ENCODE data around the gene PARD6A. TPM values are rescaled to one million over a fixed set of nuclear protein-coding genes. Genes with fewer than 3 reads are reported as not detected.
A peak's percentile ranks its signal among the peaks of the same experiment; 100 is the strongest.

Gene PARD6A
- total RNA-seq, 4 donors from 2014 or later, result 1.1 to 2.3 (median 2.1) TPM

DNA sequence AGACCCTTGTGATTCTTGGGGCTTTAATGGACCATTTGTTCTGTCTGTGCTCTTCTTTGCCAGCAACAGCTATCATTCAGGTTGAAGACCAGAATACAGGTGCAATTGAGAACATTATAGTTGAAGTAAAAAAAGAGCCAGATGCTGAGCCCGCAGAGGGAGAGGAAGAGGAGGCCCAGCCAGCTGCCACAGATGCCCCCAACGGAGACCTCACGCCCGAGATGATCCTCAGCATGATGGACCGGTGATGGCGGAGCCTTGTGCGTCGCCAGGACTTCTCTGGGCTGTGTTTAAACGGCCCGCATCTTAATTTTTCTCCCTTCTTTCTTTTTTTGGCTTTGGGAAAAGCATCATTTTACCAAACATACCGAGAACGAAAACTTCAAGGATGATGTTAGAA, 23.1 kb upstream of the PARD6A start:
- WGBS, 2 donors, result 83 to 89% methylated on average over 12 of the region's 12 CpGs
- no peaks in the 10 kb centered on the region for H3K9me3 ChIP-seq
- H3K36me3 ChIP-seq, result peaks cover 6 to 75% (median 42%) of the 10 kb centered on the region in 3 donors
- H3K27me3 ChIP-seq, result no peaks in the 10 kb centered on the region
- H3K27ac ChIP-seq, result no peak overlapping the region
- DNase-seq, result no peak
- TF ChIP-seq, protein P1, sequence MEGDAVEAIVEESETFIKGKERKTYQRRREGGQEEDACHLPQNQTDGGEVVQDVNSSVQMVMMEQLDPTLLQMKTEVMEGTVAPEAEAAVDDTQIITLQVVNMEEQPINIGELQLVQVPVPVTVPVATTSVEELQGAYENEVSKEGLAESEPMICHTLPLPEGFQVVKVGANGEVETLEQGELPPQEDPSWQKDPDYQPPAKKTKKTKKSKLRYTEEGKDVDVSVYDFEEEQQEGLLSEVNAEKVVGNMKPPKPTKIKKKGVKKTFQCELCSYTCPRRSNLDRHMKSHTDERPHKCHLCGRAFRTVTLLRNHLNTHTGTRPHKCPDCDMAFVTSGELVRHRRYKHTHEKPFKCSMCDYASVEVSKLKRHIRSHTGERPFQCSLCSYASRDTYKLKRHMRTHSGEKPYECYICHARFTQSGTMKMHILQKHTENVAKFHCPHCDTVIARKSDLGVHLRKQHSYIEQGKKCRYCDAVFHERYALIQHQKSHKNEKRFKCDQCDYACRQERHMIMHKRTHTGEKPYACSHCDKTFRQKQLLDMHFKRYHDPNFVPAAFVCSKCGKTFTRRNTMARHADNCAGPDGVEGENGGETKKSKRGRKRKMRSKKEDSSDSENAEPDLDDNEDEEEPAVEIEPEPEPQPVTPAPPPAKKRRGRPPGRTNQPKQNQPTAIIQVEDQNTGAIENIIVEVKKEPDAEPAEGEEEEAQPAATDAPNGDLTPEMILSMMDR (IDR thresholded peaks at IDR 0.05), result no peak
- no peak for TF ChIP-seq POLR2A (IDR thresholded peaks at IDR 0.05)
- intact Hi-C loops (cut with DNase I), result no loop called here
- no peak overlapping the region for H3K4me3 ChIP-seq
- H3K4me1 ChIP-seq, result peaks cover 0 to 20% (median 9%) of the 10 kb centered on the region in 3 donors

DNA sequence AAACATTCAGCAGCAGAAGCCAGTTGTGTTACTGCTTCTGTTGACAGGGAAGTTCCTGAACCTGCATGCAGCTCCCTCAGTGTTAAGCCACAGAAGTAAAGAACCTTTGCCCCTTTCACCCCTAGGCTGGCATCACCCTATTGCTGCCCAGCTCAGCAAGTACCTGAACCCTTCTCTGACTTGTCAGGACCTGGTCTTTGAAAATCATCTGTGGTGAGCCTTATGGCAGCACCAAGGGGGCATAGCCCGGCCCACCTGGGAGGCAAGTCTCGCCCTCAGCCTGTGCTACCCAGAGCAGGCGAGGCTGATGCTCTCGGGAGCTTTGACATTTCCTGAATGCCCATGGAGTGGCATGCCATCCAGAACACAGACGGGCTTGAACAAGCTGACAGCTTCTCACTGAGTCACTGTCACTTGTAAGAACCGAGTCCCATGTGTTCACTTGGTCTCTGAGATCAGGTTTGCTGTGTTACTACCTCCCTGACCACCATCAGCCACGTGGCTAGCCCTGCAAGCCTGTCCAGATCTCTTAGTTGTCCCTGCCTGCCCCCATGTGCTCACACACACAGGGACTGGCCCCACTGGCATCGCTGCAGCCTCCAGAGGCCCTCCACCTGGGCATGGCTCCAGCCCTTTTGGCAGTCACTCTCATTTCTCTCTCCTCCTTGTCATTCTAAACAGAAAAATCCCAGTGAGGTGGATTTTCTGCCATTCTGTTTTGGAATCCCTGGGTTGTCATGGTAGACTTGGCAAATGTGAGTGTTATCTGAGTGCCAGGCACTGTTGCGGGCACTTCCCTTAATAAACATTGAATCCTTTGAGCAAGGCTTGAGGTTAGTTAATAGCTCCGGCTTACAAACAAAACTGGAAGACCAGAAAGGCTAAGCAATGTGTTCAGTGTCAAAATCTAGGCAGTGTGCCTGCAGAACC, 18.7 kb upstream of the PARD6A start:
- TF ChIP-seq, protein P1 (IDR thresholded peaks at IDR 0.05), result no peak
- no peak for TF ChIP-seq POLR2A (IDR thresholded peaks at IDR 0.05)
- Histone ChIP-seq H3K9me3 (no peaks in the 10 kb centered on the region), H3K27ac (peak overlapping the region in 3 of 4 donors; percentile 32 to 68 (median 34)), H3K4me1 (peaks cover 11 to 40% (median 14%) of the 10 kb centered on the region in 3 donors), H3K27me3 (peaks cover 0 to 29% (median 5%) of the 10 kb centered on the region in 4 donors), H3K4me3 (no peak overlapping the region), H3K36me3 (peaks cover 6 to 31% (median 22%) of the 10 kb centered on the region in 3 donors)
- WGBS, 2 donors, result 14 to 20% methylated on average over 4 to 10 of the region's 10 CpGs
- intact Hi-C loops (cut with DNase I), result no loop called here
- no peak for DNase-seq

DNA sequence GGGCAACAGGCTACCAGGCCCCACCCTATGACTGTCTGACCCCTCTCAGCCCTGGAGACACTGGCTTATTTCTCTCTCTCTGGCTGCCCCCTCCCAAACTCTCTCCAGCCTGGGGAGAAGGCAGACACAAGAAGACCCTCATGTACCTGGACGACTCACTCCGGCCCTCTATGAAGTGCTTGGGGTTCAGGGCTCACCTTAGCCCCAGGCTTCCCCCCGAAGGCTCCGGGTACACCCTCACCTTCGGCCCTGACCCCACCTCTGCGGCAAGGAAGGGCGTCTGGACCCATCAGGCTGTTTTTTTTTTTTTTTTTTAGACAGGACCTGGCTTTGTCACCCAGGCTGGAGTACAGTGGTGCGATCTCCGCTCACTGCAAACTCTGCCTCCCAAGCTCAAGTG, 16.7 kb upstream of the PARD6A start:
- Histone ChIP-seq H3K27ac (no peak overlapping the region), H3K9me3 (no peaks in the 10 kb centered on the region), H3K4me3 (no peak overlapping the region), H3K27me3 (peaks cover 11 to 49% (median 15%) of the 10 kb centered on the region in 4 donors), H3K4me1 (peaks cover 11 to 60% (median 14%) of the 10 kb centered on the region in 3 donors), H3K36me3 (peaks cover 2 to 11% (median 6%) of the 10 kb centered on the region in 3 donors)
- intact Hi-C loops (cut with DNase I), result no loop called here
- WGBS, 2 donors, result 84 to 85% methylated on average over 7 to 9 of the region's 9 CpGs
- TF ChIP-seq, protein P1 (IDR thresholded peaks at IDR 0.05), result no peak
- no peak for TF ChIP-seq POLR2A (IDR thresholded peaks at IDR 0.05)
- DNase-seq, result no peak

DNA sequence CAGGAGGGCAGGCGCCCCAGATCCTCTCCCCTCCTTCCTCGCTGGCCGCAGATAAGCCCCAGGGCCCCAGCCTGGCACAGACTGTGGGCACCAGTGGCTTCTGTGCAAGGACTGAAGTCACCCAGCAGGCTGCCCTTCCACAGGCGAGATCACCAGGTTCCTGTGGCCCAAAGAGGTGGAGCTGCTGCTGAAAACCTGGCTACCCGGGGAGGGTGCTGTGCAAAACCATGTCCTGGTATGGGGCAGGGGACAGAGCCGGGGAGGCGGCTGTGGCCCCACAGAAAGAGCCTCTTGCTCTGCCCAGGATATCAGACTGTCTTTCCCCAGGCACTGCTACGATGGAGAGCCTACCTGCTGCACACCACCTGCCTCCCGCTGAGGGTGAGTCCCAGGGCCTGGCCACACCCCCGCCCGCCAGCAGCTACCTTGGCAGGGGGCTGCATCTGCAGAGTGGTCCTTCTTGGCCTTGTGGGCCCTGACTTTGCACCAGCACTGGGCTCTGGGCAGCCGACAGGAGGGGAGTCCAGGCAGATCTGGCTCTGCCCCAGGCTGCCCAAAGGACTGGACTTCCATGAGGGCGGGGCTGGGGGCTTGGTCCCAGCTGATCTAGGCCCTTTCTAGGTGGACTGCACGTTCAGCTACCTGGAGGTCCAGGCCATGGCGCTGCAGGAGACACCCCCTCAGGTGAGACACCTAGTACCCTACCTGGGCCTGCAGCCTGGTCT, 15.2 kb upstream of the PARD6A start:
- Histone ChIP-seq H3K36me3 (no peaks in the 10 kb centered on the region), H3K4me3 (peak overlapping the region; percentile 7 to 65 (median 28)), H3K27ac (peak overlapping the region in 2 of 4 donors; percentile 25 to 63), H3K27me3 (peaks cover 14 to 64% (median 20%) of the 10 kb centered on the region in 4 donors), H3K4me1 (peaks cover 11 to 70% (median 14%) of the 10 kb centered on the region in 3 donors), H3K9me3 (no peaks in the 10 kb centered on the region)
- DNase-seq, result no peak
- TF ChIP-seq POLR2A (IDR thresholded peaks at IDR 0.05), result no peak
- intact Hi-C loops (cut with DNase I), result no loop called here
- 86 to 100% methylated on average over 3 of the region's 15 CpGs for WGBS, 2 donors

DNA sequence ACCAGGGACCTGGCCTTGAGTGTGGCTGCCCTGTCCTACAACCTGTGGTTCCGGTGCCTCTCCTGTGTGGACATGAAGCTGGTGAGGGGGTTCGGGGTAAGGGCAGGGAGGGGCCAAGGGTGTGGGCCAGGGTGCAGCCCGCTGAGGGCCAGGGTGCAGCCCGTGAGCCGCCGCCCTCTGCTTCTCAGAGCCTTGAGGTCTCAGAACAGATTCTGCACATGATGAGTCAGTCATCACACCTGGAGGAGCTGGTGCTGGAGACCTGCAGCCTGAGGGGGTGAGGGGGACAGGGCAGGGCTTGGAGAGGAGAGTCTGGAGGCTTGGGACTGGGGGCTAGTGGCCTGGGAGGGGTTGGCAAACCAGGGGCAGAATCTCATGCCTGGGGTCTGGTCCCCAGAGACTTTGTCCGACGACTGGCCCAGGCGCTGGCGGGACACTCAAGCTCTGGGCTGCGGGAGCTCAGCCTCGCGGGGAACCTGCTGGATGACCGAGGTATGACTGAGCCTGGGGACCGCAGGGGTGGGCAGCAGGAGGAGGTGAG, 13.6 kb upstream of the PARD6A start:
- intact Hi-C loops (cut with DNase I), result no loop called here

More for the DNA sequence above, 13.6 kb upstream of the PARD6A start:
- TF ChIP-seq POLR2A (IDR thresholded peaks at IDR 0.05), result no peak
- TF ChIP-seq, protein P1 (IDR thresholded peaks at IDR 0.05), result no peak
- no peak overlapping the region for H3K27ac ChIP-seq
- H3K9me3 ChIP-seq, result no peaks in the 10 kb centered on the region
- no peaks in the 10 kb centered on the region for H3K36me3 ChIP-seq
- DNase-seq, result no peak
- WGBS, 2 donors, result 68 to 80% methylated on average over 3 to 11 of the region's 15 CpGs
- no peak overlapping the region for H3K4me3 ChIP-seq
- peaks cover 17 to 80% (median 20%) of the 10 kb centered on the region in 4 donors for H3K27me3 ChIP-seq
- H3K4me1 ChIP-seq, result peaks cover 5 to 60% (median 14%) of the 10 kb centered on the region in 3 donors
